ENCODE data around the gene OMA1. TPM values are rescaled to one million over a fixed set of nuclear protein-coding genes. Genes with fewer than 3 reads are reported as not detected.

OMA1 gene
- total and polyA plus RNA-seq, 7 donors: 8.2 to 30.4 (median 18.0) TPM

DNA sequence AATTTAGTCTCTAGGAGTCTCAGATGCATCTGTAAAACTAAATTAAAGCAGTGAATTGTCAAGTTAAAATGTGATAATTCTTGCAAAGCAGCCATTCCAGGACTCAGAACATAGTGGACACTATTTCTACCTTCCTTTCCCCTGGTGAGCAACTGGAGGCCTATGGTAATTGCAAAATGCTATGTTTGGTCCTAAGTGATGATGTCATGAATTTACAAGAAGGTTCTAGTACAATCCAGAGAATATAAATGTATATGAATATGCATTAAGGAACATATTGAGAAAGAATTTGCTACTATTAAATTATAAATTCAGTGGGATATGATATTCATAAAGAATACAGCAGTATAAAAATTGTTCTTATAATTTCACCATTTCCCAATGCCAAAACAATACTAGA, 32.6 kb downstream of the OMA1 start:
- TF ChIP-seq CTCF (IDR thresholded peaks at IDR 0.05): no peak
- intact Hi-C loops (cut with DNase I): loop anchor here (2.0 to 10.0 kb wide), 2 partner anchors 139 to 1241 kb away; no protein-coding TSS in a partner anchor
- Histone ChIP-seq H3K27me3 (ENCODE audit: insufficient read depth in 3 of 3, low read length in 2 of 3) (no peaks in the 10 kb centered on the region), H3K27ac (no peak overlapping the region), H3K9me3 (peaks cover 8% of the 10 kb centered on the region), H3K4me1 (peaks cover 4% of the 10 kb centered on the region), H3K4me3 (no peak overlapping the region), H3K36me3 (ENCODE audit: insufficient read depth in 1 of 2, low read depth in 1 of 2) (peaks cover 2 to 27% of the 10 kb centered on the region in 2 donors)
- no peak for DNase-seq
- ATAC-seq: no peak

GRCh38 chr1:58508629-58509028, 37.9 kb downstream of the OMA1 start:
- intact Hi-C loops (cut with DNase I): no loop called here
- no peak for DNase-seq
- ATAC-seq: peak in 1 of 4 donors; percentile 34

GRCh38 chr1:58505286-58505685, 41.2 kb downstream of the OMA1 start:
- peaks cover 0 to 34% of the 10 kb centered on the region in 2 donors for H3K36me3 ChIP-seq (ENCODE audit: insufficient read depth in 1 of 2, low read depth in 1 of 2)
- DNase-seq (no peak), ATAC-seq (no peak)
- intact Hi-C loops (cut with DNase I): no loop called here
- H3K27ac ChIP-seq: no peak overlapping the region
- no peaks in the 10 kb centered on the region for H3K9me3 ChIP-seq
- H3K27me3 ChIP-seq (ENCODE audit: insufficient read depth in 3 of 3, low read length in 2 of 3): no peaks in the 10 kb centered on the region
- TF ChIP-seq CTCF (IDR thresholded peaks at IDR 0.05): no peak
- WGBS, 3 donors: 73 to 87% (median 81%) methylated on average over 4 of the region's 4 CpGs
- no peaks in the 10 kb centered on the region for H3K4me1 ChIP-seq
- H3K4me3 ChIP-seq: no peak overlapping the region

More at GRCh38 chr1:58508629-58509028, 37.9 kb downstream of the OMA1 start:
- Histone ChIP-seq H3K27ac (no peak overlapping the region), H3K4me3 (no peak overlapping the region), H3K27me3 (ENCODE audit: insufficient read depth in 3 of 3, low read length in 2 of 3) (no peaks in the 10 kb centered on the region), H3K9me3 (peaks cover 8% of the 10 kb centered on the region), H3K4me1 (no peaks in the 10 kb centered on the region), H3K36me3 (ENCODE audit: insufficient read depth in 1 of 2, low read depth in 1 of 2) (peaks cover 0 to 22% of the 10 kb centered on the region in 2 donors)
- 46 to 64% (median 48%) methylated on average over 3 of the region's 3 CpGs for WGBS, 3 donors
- TF ChIP-seq CTCF (IDR thresholded peaks at IDR 0.05): no peak

DNA sequence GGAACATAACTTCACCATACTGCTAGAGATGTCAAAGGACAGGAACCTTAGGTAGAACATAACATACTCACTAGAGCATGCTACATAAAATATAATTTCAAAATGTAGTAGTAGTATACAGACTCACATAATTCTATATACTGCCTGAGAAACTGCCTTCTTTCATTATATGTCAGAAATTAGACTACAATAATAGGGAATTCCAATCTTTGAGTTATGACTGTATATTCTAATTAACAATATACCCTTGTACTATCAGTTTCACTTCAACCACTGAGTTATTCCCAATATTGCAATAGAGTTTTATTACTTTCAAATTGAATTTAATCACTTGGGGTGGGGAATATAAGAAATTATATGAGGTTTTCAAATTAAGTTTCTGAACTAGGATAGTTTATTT, 44.0 kb downstream of the OMA1 start:
- no peaks in the 10 kb centered on the region for H3K4me1 ChIP-seq
- H3K27me3 ChIP-seq (ENCODE audit: insufficient read depth in 3 of 3, low read length in 2 of 3): no peaks in the 10 kb centered on the region
- H3K4me3 ChIP-seq: no peak overlapping the region
- intact Hi-C loops (cut with DNase I): no loop called here
- DNase-seq: no peak
- ATAC-seq: no peak
- H3K27ac ChIP-seq: no peak overlapping the region
- peaks cover 0 to 24% of the 10 kb centered on the region in 2 donors for H3K36me3 ChIP-seq (ENCODE audit: insufficient read depth in 1 of 2, low read depth in 1 of 2)
- TF ChIP-seq CTCF (IDR thresholded peaks at IDR 0.05): no peak
- H3K9me3 ChIP-seq: no peaks in the 10 kb centered on the region

GRCh38 chr1:58500043-58500442, 46.5 kb downstream of the OMA1 start:
- intact Hi-C loops (cut with DNase I): no loop called here
- WGBS, 3 donors: 59 to 78% (median 75%) methylated on average over 1 of the region's 1 CpG
- no peaks in the 10 kb centered on the region for H3K9me3 ChIP-seq
- H3K4me1 ChIP-seq: no peaks in the 10 kb centered on the region
- no peak overlapping the region for H3K27ac ChIP-seq
- no peak for ATAC-seq
- TF ChIP-seq CTCF (IDR thresholded peaks at IDR 0.05): no peak
- no peaks in the 10 kb centered on the region for H3K27me3 ChIP-seq (ENCODE audit: insufficient read depth in 3 of 3, low read length in 2 of 3)
- DNase-seq: no peak
- peaks cover 0 to 28% of the 10 kb centered on the region in 2 donors for H3K36me3 ChIP-seq (ENCODE audit: insufficient read depth in 1 of 2, low read depth in 1 of 2)
- no peak overlapping the region for H3K4me3 ChIP-seq
